HG03571 (cell line): Measurements from ENCODE around the gene ECEL1.
"Not testable (repeated sequence)": the region's sequence is repeated elsewhere in the genome, so short reads cannot be mapped to it uniquely, and the experiment has no call there.

Source experiments
- ATAC-seq: cut with Tn5 transposase; IDR thresholded peaks from one replicate; pipeline ENCODE4 v1.9.1; 2021; ENCODE audit not compliant: unreplicated experiment

Gene ECEL1

GRCh38 chr2:232464544-232464885 lies 23.1 kb downstream of the ECEL1 start:
- no peak for ATAC-seq

- no peak for ATAC-seq
These were observed 23.7 kb downstream of the ECEL1 start for GRCh38 chr2:232463701-232464543.

GRCh38 chr2:232460171-232460570 lies 27.5 kb downstream of the ECEL1 start:
- no peak for ATAC-seq

GRCh38 chr2:232459419-232460035 lies 28.1 kb downstream of the ECEL1 start:
- no peak for ATAC-seq

- no peak for ATAC-seq
These were observed 28.8 kb downstream of the ECEL1 start for GRCh38 chr2:232458661-232459418.

GRCh38 chr2:232458051-232458660 lies 29.5 kb downstream of the ECEL1 start:
- ATAC-seq: no peak

- ATAC-seq: no peak
These were observed 30.3 kb downstream of the ECEL1 start for GRCh38 chr2:232457121-232458011.

GRCh38 chr2:232456296-232457120 lies 31.1 kb downstream of the ECEL1 start:
- no peak for ATAC-seq

- ATAC-seq: no peak
These were observed 32.0 kb downstream of the ECEL1 start, which contains the start of gene ALPI for GRCh38 chr2:232455426-232456255. TSS of gene ALPI (plus strand) at chr2:232456153. CDS start at chr2:232456200, 47 bp downstream.

GRCh38 chr2:232454630-232455029 lies 33.0 kb downstream of the ECEL1 start:
- no peak for ATAC-seq

GRCh38 chr2:232451645-232452044 lies 36.0 kb downstream of the ECEL1 start:
- not testable (repeated sequence) for ATAC-seq

GRCh38 chr2:232449964-232450363 lies 37.7 kb downstream of the ECEL1 start:
- ATAC-seq: no peak

- ATAC-seq: no peak
These were observed 39.3 kb downstream of the ECEL1 start for GRCh38 chr2:232448304-232448690.

GRCh38 chr2:232447638-232448303 lies 39.9 kb downstream of the ECEL1 start:
- ATAC-seq: no peak

- ATAC-seq: no peak
These were observed 40.5 kb downstream of the ECEL1 start for GRCh38 chr2:232447091-232447620.

GRCh38 chr2:232446266-232446777 lies 41.3 kb downstream of the ECEL1 start:
- ATAC-seq: not testable (repeated sequence)

- not testable (repeated sequence) for ATAC-seq
These were observed 42.3 kb downstream of the ECEL1 start for GRCh38 chr2:232445149-232445885.
